OCI-M2 (cell line): ENCODE data around the gene BTN3A1.

Experiments
- DNase-seq: peaks from one replicate; lab custom pipeline; 2025; ENCODE audit not compliant: unreplicated experiment; lab: John Stamatoyannopoulos, UW

BTN3A1 gene

DNA sequence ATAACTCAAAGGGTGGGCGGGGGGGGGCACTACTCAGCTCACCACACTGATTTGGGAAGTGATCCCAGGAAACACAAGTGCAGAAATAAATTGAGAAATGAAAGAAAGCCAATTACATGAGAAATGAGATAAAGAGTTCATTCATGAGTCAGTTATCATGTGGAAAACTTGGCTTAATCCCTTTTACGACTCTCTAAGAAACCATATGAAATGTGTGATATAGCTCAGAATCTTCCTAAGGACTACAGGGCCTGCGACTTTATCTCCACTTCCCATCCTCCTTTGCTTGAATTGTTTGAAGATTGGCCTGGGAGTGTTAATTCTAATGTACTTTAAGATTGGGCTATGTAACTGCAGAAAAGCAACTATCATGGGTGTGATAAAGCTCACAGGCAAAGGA lies 22.8 kb upstream of the BTN3A1 start:
- DNase-seq = no peak

DNA sequence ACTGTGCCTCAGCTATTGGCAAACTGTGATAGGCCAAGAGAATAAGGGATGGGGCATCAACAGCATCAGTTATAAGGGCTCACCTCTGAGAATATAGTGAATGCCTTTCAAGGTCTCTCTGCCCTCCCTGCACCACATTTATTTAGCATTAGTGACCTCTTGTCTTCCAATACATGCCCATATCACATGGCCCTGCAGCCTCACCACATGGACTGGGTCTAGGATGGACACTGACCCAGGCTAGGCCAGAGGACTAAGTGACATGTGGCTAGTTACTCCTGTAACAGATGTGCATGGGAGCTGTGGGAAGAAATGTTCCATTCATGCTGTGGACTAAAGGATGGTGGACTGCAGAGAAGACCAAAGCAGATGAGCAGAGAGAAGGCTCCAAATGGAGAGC lies 22.3 kb upstream of the BTN3A1 start:
- no peak for DNase-seq

DNA sequence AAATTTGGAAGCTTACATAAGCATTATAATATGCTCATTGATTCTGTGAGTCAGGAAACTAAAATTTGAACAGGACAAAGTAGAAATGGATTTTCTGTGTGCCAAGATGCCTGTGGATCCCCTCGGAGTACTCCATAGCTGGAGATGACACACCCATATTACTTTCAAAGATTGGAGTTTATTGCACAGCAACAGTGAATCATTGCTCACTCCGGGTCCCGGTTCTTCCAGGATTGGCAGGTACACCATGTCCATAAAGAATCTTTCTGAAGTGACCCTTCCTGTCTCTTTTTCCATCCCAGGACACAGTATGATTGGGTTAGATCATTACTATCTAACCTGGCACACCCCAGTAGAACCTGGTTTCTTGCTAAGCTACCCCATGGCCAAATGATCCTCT lies 21.8 kb upstream of the BTN3A1 start:
- DNase-seq = no peak

DNA sequence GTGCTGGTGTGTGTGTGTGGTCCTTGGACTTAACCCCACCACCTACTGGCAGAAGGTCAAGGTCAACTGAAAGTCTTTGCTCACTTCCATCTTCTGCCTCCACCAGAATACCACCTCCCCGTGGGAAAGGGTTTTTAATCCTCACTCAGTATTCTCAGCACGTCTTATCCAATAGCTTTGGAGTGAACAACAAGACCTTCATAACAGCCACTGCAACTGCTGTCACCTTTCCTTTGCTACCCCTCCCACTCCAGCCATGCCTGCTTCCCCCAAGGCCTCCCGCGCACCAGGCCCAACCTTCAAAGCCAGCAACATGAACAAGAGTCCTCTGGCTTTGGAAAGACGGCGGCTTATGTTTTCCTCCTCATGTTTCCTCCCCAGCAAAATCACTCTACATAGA lies 20.0 kb upstream of the BTN3A1 start:
- DNase-seq = no peak

DNA sequence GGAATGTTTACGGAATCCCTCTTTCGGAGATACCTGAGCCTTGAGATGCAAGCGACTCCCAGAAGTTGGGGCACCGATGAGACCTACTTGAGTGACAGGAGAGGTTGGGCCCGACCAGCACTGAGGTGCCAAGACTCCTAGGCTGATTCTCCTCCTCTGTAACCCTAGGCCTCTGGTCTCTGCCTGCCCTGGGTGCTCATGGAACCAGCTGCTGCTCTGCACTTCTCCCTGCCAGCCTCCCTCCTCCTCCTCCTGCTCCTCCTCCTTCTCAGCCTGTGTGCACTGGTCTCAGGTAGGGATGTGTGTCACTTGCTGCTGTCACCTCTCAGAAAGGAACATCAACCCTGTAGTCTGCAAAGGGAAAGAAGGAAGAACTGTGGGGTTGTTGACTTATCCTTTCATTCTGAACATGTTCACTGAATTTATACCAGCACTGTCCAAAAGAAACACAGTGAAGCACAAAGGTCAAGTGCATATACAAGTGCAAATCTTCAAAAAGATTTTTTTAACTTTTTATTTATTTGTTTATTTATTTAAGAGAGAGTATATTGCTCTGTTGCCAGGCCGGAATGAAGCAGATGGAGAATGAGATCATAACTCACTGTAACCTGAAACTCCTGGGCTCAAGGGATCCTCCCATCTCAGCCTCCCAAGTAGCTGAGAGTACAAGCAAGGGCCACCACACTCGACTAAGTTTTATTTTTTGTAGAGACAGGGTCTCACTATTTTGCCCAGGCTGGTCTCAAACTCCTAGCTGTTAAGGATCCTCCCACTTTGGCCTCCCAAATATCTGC lies 18.3 kb upstream of the BTN3A1 start:
- DNase-seq = no peak

DNA sequence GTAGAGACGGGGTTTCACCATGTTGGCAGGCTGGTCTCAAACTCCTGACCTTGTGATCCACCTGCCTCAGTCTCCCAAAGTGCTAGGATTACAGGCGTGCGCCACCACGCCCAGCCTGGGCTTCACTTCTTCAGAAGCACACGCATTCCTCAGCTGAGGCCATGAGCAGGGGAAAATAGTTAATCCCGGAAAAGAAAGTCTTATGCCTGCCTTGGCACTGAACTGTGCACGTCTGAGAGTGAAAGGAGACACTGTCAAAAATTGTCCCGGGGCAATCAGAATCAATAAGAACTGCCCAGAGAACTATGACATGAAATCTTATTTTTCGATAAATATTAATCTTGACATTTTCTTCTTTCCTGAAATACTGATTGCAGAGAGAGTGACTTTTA lies 16.3 kb upstream of the BTN3A1 start:
- no peak for DNase-seq

DNA sequence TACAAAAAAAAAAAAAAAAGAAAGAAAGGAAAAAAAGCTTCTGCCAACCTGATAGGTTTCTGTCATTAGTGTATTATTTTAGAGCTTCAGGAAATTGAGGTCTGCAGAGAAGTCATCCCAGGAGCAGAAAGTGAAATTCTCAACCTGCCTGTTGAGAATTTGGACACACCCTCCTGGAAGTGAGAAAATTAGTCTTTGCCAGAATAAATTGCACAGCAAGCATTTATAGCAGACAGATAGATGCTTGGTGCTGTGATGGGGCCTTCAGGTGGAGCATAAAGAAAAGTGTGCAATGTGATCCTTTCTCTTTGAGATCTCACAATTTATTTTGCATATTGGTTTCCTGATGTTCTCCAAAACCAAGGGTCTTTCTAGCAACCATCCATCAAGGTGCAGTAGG lies 14.5 kb upstream of the BTN3A1 start:
- no peak for DNase-seq

DNA sequence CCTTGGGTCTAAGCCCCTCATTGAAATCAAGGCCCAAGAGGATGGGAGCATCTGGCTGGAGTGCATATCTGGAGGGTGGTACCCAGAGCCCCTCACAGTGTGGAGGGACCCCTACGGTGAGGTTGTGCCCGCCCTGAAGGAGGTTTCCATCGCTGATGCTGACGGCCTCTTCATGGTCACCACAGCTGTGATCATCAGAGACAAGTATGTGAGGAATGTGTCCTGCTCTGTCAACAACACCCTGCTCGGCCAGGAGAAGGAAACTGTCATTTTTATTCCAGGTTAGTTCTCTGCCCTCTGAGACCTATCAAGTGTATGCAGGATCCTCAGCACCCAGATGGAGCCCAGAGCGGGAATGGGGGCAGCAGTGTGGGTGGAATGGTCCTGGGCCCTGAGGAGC lies 14.1 kb upstream of the BTN3A1 start:
- no peak for DNase-seq

DNA sequence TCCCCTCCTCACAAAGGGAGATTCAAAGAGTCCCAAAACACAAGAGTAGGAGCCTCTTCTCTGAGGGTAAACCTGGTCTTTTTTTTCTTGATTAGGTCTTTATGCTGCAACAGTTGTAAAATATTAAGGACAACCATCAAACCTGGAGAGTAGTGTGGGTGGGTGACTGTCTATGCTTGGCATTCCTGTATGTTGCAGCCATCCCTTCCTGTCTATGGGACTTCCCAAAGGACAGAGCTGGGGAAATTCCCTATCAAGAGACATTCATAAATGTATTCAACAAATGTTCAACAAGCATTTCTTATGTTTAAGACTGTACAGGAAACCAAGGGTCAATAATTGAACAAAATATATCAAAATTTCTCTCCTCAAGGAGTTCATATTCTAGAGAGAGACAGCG lies 13.6 kb upstream of the BTN3A1 start:
- no peak for DNase-seq

DNA sequence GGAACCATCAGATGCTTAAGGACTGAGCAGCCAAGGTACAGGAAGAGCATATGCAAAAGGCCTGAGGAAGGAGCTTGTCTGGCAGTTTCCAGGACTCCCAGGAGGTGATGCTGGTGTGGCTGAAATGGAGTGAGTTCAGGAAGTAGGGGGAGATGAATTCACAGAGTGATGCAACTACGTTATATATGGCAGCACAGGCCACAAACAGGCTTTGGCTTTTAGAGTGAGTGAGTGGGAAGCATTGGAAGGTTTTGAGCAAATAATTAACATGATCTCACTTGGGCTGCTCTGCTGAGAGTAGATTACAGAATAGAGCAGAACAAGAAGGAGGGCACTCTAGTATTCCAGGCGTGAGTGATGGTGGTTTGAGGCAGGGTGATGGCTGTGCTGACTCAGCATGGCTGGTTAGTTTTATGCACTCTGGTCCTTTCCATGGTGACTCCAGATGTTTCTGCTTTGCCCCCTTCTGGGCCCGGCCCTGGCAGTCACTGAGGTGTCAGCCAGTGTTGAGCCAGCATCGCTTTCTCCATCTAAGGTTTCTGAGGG lies 12.7 kb upstream of the BTN3A1 start:
- DNase-seq = no peak

DNA sequence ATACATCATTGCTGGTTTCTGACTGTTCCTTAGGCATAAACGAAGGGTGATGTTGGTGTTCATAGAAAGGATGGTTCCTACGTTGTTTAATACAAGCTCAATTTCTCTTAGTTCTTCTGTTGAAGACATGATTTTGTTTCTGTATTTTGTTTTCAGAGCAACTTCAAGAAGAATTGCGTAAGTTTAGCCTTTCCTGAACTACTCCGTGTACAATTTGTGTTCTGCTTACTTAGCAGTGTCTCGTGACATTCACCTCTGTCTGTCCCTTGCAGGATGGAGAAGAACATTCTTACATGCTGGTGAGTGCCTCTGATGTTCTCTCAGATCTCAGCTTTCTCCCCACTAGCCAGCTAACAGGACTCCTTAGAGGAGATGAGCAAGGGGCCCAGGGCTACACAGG lies 11.5 kb upstream of the BTN3A1 start:
- DNase-seq = no peak

DNA sequence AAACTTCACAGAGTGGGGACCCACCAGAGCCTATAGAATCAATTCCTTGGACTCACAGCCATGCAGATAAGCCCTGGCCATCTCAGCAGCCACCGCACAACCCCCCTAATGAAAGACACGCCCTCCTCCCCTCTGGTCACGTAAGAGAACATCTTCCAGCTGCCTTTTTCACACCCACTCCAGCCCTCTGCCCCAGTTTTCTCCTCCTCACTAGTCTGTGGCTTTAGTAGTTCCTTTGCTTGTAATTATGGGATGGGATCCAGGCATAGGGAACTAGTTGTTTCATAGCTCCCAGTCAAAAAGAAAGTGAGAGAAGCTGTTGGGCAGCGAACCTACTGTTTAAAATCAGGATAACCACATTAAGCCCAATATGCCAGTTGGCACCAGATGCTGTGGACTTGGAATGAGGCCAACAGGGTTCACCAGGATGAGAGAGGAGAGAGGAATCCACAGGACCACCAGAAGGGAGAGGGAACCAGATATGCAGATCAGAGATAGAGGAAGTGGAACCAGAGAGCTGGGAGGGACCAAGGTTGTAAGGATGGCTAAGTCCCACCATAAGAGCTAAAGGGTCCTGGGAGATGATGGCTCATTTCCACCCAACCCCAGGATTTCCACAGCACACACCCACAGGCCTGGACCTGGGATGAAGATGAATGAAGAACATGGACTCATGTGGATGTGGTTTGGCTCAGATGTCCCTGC lies 9.0 kb upstream of the BTN3A1 start:
- no peak for DNase-seq

DNA sequence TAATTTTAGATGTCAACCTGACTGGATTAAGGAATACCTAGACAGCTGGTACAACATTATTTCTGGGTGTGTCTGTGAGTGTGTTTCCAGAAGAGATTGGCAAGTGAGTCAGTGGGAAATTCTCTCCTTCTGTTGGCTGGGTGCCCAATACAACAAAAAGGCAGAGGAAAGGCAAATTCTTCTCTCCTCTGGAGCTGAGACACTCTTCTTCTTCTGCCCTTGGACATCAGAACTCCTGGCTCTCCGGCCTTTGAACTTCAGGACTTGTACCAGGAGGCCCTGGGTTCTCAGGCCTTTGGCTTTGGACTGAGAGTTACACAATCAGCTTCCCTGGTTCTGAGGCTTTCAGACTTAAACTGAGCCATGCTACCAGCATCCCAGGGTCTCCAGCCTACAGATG lies 7.8 kb upstream of the BTN3A1 start:
- DNase-seq = no peak

DNA sequence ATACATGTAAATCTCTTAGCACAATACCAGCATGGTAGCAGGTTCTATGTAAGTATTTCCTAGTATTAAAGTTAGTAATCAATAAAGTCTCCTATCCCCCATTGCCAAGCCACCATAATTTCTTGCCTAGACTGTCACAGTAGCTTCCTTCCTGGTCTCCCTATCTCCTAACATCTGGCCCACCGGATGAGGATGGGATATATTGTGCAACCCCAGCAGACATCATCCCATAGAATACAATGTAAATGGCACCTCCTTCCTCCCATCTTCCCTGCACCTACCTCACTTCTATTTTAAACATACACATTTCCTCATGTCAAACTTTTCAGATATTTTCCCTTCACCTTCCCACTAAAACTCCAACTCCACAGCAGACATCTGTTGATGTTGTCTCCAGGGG lies 3.5 kb upstream of the BTN3A1 start:
- DNase-seq = no peak

DNA sequence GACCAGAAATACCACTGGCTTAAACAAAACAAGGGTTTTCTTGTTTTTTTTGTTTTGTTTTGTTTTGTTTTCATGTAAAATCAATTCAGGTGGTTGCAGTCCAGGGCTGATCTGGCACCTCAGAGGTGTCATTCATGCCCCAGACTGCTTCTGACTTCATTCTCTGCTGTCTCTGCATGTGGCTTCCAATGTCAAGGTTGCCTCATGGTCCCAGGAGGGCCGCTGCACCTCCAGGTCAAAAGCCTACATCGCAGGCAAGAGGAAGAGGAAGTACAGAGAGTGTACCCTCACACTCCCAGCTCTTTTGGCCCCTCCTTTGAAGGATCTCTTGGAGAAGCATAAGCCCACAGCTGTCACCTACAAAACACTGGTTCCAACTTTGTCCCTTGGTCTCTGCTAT lies 1.4 kb upstream of the BTN3A1 start:
- no peak for DNase-seq

DNA sequence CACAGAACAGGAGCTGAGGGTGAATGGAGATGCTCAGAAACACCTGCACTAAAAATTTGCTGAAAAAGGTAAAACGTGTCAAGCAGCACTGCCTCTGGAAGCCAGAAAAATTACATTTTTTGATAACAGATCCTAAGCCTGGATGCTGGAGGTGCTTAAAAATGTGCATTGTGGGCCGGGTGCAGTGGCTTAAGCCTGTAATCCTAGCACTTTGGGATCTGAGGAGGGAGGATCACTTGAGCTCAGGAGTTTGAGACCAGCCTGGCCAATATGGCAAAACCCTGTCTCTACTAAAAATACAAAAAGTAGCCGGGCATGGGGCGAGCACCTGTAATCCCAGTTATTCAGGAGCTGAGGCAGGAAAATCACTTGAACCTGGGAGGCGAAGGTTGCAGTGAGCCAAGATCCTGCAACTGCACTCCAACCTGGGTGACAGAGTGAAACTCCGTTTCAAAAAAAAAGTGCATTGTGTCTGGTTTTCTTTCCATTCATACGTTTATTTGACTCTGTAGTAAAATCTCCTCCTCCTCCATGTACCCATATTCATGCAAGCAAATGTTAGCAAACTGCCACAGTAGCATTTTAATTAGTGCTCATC lies 587 bp upstream of the BTN3A1 start:
- no peak for DNase-seq

DNA sequence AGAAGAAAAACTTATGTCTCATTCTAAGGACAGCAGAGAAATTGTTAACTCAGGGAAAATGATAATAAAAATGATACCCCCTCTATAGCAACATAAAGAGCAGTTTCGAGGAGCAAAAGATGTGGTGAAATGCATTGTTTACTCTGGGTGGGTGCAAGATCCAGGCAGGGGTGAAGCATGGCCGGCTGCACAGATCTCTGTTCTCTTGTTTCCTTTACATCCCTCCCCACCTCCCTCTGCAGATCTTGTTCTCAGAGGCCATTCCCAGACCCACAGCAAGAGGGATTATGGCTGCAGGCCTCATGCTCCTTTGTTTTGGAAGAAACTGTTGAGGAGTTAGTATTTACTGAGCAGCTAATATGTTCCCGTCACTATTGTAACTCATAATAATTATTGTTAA lies 1.8 kb downstream of the BTN3A1 start:
- no peak for DNase-seq

DNA sequence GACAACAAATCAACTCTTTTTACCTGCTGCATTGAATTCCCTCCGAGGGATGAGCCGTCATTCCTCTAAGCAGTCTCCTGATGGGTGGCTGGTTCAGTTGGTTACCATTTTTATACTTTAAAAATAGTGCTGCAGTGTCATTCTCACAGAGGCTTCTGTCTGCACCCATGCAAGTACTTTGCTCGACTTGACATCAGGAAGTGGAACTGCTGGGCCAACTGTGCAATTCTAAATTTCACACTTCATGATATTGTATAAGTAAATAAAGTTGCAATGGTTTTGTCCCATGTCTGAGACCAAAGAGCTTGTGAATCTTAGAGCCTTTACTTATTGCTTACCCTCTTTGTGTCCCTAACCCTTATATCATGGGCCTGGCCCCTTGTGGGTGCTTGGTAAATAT lies 2.5 kb downstream of the BTN3A1 start:
- DNase-seq = no peak

DNA sequence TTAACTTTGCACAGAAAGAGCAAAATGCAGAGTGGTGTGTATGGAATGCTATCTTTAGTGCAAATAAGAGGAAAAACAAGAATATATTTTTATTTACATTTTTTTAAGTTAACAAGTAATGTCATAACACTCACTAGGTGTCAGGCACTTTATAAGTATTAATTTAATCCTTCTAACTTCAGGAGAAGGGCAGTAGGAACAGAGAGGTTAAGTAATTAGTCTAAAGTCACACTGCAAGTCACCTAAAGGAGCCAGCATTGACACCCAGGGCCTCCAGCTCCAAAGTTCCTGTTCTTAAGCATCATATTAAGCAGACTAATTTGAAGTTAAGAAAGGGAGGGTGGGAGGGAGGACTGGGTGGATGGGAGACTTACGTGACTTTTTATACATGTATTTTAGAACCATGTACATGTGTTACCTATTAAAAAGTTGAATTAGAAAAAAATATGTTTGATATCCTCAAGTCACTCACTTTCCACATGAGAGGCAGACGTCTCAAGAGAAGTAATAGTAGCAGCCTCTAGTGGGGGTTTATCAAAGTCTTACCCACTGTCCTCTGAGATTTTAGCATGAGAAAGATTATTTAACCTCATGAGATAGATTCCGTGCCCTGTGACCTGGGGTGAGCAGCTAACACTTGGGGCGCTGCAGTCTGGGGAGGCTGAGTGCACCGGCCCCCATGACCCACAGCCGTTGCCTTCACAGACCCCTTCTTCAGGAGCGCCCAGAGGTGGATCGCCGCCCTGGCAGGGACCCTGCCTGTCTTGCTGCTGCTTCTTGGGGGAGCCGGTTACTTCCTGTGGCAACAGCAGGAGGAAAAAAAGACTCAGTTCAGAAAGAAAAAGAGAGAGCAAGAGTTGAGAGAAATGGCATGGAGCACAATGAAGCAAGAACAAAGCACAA lies 7.0 kb downstream of the BTN3A1 start:
- DNase-seq = no peak

DNA sequence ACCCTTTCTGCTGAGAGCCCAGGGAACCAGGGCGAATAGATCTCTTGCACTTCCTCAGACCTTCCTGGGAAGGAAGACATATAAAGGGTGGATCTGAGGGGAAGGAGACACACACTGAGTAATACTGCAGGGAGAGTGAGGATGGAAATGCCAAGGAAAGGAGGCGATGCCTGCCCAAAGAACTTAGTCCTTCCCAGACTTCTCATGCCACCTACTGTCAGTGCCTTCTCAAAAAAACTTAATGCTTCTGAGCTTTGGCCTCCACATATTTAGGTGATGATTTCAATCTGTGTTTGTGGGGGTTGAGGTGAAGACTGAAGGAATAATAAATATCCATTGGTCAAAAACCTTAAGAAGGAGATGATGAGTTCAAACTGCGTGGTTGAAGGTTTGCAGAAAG lies 9.7 kb downstream of the BTN3A1 start:
- DNase-seq = no peak

DNA sequence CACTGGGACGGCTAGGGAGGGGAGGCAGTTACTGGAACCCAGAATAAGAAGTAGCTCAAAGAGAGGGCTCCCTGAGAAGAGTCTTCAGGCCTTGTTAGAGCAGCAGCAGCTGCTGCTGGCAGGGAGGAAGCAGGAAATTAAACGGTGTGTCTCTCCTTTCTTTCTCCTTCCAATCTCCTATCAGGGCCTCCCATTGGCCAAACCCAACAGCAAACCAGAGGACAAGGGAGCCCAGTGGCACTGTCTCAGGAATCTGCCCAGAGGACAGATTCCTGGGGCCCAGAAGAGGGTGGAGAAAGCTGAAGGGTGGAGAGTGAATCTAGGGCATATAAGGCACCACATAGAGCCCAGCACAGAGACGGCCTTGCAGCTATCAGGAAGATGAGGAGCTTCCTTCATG lies 10.2 kb downstream of the BTN3A1 start:
- no peak for DNase-seq
